Fibroblast of skin of back (primary cell): ENCODE data around the gene CLCN6.

Experiments
- DNase-seq: peaks from one replicate; pipeline ENCODE4 v3.0.0-alpha.2; 2013

The CLCN6 gene

DNA sequence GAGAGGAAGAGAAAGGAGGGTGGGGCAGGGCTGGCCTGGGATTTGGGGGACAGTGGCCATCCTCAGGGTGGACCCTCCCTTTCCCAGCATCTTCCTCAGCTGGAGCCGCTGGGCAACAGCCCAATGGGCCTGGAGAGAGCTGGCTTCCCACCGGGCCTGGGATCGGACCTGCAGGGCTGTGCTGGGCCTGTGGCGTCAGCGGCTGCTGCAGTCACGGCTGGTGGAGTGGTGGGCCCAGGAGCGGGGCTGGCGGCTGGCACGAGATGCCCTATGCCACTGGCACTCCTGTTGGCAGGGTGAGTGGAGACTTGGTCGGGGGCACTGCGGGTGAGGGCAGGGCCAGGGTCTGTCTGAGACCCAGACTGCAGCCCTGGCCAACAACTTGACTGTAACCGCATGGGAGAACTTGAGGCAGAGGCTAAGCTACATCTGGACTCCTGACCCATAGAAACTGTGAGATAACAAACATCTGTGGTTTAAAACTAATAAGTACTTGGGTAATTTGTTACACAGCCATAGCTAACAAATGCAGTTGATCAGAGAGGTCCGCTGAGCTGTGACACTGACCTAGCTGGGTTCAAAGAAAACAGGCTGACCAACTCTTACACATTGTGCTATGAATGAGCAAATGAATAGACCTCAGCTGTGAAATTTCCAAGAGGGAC, 26.1 kb upstream of the CLCN6 start:
- no peak for DNase-seq

DNA sequence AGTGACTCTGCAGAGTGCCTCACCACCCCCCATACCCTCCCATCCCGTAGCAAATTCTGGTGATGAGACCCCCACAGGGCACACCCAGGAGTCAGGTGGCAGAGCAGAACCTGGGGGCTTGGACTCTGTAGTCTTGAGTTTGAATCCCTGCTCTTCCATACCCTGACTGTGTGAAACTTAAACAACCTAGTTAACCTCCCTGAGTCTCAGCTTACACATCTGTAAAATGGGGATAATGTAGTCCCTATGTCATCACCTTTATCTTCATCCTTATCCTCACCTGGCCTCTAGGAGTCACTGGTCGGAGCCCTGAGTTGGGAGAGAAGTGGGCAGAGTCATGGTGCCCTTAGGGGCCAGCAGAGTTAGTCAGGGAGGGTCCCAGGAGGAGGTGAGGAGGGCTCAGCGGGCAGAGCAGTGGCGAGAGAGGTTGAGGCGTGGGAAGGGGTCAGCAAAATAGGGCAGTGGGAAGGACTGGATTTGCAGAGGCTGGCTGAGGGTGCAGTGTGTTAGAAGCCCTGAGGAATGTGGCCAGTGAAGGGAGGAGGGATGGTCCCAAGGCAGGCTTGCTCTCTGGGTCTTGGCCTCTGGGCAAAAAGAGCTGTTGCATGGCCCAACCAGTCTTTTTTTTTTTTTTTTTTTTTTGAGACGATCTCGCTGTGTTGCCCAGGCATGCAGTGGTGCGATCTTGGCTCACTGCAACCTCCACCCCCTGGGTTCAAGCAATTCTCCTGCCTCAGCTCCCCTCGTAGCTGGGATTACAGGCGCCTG, 25.4 kb upstream of the CLCN6 start:
- no peak for DNase-seq

DNA sequence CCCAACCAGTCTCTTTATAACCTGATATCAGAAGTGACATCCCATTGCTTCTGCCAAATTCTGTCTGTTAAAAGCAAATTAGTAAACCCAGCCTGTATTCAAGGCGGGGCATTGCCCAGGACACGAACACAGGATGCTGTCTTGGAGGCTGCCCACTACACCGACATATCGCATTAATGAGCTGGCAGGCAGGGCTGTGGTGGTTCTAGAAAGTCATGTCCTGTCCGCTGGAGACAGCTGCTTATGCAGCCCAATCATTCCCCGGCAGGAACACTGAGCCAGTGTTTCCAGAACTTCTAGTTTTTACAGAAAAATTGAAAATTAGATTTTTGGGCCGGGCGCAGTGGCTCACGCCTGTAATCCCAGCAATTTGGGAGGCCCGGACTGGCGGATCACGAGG, 24.7 kb upstream of the CLCN6 start:
- DNase-seq: no peak

DNA sequence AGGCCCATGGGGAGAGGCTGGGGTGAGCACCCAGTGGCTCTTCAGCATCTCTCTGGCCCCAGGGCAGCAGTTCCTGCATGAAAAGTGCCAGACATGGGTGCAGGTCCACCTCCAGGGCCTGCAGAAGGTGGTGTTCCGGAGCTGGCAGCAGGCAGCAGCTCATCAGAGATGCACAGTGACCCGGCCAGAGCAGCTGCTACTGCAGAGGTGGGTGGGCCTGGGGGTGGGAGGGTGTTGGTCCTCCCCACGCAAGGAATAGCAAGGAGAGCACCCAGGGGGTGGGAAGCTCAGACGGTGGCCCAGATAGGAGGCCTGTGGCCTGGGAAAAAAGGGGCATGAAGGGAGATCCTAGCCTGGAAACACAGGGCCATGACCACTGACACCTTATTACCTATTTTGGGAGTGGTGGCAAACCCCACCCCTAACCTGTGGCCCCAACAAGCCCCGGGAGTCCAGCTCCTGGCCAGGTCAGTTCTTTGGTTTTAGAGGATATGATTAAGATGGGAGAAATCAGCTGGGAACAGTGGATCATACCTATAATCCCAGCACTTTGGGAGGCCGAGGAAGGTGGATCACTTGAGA, 23.8 kb upstream of the CLCN6 start:
- no peak for DNase-seq

DNA sequence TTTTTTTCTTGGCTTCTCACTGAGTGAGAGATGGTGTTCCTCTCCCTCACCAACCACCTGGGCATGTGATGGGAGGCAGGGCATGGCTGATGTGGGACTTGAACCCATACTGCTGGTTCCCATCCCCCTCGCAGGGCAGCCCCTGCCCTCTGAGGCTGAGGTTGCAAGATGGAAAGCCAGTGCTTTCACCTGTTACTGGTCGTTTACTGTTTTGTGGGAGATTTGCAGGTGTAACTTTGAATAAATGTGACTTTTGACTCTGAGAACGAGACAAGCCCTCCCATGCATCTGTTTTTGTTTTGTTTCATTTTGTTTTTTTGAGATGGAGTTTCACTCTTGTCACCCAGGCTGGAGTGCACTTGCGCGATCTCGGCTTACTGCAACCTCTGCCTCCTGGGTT, 22.4 kb upstream of the CLCN6 start:
- DNase-seq: no peak

DNA sequence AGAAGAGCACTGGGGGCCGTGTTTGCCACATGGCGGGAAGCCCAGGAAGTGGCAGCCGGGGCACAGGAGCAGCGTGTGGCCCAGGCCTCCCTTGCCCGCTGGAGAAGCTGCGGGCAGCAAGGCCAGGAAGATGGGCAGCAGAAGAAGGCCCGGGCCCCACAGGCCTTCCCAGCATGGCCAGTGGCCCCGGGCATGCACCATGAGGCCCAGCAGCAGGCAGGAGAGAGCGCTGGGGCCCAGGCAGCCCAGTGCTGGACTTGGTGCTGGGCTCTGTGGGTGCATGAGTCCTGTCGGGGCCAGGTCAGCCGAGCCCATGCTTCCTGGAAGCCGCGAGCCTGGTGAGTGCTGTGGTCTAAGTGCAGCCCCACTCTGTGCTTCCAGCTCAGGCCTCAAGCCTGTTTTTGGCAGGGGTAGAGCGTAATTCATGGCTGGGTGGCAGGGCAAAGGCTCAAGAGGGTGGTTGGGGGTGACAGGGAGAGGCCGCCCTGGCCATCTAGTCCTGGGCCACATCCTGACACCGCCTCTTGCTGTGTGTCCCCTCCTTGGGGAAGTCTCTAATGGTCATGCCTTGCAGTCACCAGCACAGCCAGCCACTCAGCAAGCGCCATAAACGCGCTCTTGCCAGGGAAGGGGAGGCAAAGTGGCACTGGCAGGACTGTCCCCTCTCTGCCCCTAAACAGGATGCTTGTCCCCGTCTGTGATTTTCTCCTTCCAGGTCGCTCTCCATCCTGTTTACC, 21.6 kb upstream of the CLCN6 start:
- DNase-seq: no peak

DNA sequence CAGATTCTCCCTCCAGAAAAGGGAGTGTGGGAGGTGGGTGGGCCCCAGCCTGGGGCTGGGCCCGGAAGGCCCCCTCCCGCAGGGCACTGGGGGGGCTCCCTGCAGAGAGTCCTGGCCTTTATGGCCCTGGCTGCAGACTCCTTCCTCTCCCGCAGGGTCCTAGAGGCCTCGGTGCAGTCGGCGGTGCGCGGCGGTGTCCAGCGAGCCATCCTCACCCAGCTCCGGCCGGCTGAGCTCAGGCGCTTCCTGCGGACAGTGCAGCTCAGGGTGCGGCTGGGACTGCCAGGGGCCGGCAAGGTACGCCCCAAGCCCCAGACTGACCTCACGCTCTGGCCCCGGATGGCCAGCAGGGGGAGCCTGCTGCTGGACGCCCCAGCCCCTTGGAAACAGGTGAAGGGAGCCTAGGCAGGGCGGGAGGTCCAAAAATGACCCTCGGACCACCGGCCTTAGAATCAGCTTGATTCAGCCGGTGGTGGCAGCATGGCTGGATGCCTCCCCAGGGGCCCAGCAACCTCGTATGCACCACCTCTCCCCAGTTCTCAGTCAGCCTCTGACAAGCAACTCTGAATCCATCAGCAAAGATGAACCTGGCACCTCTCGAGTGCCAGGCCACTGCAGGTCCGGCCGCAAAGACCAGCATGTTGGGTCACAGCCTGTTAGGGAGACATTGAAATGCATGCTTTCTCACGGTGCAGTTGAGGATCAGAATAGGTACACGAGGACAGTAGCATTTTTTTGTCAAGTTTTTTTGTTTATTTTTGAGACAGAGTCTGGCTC, 20.8 kb upstream of the CLCN6 start:
- DNase-seq: no peak

DNA sequence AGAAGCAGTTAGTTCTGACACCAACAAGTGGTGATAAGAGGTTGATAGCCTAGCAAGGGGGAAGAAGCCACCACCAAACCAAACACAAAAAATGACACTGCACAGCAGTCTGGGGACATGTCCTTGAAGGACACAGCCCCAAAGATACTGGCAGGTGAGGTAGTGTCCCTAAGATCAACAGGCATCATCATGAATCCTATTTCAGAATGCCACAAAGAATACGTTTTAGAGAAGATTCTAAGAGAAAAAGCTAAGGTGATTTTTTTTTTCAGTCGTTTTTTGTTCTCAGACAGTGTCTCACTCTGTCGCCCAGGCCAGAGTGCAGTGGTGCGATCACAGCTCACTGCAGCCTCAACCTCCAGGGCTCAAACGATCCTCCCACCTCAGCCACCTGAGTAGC, 19.8 kb upstream of the CLCN6 start:
- no peak for DNase-seq

DNA sequence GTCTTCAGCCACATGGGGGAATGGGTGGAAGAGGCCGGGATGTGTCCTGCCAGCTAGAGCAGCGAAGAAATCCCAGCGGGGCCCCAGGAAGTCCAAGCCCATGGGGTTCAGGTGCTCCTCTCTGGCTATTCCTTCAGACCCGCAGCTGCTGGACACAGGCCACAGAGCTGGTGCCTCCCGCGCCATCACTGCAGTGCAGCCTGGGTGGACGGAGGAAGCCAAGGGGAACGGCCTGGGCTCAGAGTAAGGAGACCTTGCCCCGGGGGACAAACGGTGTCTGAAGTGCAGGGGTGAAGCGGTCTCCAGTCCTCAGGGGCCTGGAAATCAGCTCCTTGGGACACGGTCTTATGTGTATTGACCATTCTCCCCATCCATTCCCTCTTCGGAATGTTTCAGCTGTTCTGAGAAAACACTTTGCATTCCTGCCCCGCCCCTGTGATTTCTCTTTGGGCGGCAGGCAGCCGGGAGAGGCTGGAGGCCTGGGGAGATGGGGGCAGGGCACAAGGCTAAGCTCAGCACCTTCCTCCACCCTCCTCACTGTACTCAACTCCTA, 18.7 kb upstream of the CLCN6 start:
- DNase-seq: peak; percentile 67

DNA sequence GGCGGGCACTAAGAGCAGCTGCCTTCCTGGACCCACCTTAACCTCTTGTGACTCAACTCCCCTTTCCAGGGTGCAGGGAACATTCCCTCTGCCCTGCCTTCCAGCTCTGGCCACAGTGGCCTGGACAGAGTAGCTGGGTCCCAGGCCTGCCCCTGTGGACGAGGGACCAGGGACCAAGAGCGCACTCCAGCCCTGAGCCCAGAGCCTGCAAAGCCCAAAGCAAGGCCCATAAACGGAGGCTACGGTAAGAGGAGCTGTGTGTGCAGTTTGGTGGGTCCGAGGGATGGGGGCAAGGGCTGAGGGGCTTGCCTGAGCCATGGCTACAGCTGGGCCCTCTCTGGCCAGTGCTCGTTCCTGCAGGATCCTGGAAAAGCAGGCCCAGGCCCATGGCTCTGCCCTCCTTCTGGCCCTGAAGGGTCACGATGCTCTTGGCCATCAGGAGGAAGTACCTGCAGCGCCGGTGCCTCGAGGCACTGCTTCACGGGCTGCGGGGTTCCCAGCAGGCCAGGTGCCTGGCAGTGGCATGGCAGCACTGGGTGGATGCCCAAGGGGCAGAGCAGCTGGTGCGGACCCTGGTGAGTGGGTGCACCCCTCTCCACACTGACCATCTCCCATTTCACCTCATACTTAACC, 18.1 kb upstream of the CLCN6 start:
- no peak for DNase-seq

DNA sequence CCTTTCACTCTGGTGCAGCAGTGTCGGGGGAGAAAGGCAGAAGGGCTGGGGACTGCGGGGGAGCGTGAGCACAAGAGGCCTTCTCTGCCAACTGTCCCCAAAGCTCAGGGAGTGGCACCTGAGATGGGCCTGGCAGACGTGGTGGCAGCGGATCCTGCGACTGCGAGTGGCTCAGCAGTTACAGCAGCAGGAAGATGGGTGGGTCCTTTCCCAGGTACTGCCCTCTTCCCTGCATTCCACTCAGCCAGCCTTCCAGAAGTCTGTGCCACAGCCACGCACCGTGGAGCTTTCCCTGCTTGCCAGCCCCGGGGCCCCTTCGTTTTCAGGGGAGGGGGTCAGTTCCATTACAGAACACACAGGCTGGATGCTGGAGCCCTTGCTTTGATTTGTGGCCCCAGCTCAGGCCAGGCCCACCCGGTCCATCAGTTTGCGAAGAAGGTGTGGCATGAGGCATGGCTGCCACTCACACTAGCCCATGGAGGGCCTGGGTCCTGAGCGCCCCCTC, 17.4 kb upstream of the CLCN6 start:
- no peak for DNase-seq

DNA sequence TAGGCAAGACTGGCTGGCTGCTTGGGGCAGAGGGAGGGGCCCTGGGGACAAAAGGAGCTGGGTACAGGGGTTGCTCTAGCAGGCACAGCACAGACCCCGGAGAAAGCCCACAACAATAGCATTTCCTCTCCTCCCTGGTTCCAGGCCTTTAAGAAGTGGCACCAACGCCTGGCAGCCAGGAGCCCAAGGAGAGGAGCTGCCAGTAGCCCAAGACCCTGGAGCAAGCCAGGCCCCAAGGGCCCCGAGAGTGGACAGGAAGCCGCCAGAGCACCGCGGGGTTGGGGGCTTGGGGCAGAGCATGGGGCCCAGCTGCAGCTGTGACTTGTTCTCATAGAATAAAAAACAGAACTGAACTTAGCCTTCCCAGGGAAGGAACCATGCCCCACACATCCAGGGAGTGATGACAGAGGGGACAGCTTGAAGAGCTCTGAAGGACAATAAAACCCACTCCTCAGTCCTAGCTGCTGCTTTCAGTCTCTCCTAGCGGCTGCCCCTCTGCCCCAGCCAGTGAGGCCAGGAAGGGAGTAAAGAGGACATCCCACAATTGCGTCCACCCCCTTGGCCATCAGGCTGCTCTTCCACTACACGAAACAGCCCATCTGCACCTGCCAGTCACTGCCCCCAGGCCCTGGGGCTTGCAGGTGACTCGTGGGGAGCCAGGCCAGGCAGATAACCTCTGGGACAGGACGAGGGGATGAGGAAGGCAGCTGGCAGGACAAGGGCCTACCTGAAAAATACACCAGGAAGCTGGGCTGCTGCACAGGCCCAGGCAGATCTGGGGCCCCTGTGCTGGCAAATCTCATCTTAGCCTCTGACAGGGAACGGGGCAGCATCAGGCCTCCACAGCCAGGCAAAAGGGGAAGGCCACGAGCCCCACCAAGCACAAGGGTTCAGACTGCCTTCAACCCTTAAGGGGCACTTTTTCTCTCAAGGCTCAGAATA, 16.6 kb upstream of the CLCN6 start:
- no peak for DNase-seq

DNA sequence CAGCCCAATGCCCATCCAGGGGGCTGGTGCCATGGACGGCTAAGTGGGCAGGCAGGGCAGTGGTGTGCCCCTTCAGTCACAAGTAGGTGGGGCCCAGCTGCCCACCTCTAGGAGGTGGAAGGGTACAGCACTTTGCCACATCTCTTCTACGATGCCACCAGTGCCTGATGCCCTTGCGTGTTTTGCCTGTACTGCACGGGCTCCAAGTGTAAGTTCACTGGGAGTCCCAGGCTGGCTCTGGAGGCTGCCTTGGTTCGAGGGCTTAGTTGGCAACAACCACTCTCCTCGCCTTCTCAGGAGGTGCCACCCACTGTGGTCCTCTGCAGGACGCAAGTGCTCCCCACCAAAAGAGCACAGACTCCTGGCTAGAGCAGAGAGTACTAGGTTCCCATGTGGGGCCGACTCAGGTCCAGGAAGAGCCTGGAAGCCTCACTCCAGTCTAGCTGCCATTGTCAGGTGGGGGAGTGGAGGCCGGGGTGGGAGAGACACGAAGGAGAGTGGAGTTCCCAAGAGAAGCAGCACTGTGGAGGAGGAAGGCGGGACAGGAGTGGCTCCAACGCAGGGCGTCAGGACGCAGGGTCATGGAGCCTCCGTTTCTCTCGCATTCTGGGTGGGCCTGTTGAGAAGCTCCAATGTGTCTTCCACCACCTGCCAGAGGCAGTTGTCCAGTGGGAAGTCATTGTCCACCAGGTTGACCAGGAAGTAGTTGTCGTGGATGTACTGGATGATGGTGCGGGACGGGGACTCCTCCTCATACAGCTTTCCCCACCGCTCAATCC, 15.7 kb upstream of the CLCN6 start:
- DNase-seq: no peak

DNA sequence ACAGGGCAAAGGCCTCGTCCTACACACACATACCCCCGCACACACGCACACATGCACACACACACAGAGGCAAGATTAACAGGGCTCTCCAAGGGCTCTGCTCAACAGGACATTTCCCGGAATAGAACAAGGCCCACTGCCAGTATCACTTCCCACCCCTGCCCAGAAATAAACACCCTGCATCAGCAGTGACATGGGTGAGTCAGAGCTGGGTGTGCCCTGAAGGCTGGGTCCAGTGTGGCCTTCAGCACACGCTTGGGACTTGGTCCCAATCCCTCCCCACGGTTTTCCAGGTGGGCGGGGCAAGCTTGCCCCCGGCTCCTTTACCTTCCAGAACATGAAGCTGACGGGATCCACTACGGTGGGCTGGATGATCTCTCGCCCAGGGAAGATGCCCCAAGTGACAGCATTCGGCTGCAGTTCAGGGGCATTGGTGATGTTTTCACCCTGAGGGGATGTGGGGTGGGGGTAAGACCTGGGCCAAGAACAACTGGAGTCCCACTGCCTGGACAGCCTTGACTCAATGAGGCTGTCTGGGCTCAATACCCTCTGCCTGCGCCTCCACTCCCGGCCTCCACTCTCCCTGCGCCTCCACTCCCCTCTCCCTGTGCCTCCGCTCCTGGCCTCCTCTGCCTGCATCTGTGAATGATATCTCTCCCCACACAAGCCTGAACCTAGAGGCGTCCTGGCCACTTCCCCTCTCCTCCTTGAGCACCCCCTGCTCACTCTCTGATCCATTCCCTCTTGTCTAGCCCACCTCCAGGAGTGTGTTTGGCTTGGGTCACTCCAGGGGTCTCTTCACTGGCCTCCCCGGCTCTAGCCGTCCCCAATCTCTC, 14.9 kb upstream of the CLCN6 start:
- peak; percentile 84 for DNase-seq

DNA sequence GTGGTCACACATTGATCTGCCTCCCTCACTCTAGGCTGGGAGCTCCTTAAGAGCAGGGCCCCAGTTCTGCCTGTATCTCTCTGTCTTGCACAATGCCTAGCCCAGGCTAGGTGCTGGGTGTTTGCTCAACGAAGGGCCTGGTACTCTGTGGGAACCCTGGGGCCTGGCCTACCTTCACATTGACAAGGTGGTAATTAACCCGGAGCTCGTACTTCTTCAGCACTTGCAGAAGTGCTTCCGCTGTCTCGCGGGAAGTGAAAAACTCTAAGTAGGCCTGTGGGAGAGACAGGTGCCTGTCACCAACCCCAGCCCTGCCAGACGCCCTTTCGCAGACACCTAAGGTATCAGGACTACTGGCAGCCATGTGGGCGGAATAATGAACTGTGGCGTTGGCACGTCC, 13.9 kb upstream of the CLCN6 start:
- no peak for DNase-seq

DNA sequence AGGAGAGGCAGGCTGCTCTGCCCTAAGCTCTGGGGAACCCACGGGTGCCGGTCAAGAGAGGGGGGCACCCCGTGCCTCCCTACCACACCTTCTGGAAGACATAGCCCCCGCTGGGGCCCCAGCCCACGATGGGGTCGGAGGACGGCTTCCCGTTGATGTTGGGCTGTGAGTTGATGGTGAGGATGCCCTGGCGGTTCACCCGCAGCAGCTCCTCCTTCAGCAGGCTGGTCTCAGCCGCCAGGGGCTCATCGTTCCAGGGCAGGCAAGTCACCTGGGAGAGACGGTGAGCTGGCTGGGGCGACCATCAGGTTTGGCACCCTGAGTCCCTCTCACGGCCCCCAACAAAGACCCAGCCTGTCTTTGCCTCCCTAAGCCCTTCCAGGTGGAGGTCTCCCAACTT, 12.2 kb upstream of the CLCN6 start:
- no peak for DNase-seq

DNA sequence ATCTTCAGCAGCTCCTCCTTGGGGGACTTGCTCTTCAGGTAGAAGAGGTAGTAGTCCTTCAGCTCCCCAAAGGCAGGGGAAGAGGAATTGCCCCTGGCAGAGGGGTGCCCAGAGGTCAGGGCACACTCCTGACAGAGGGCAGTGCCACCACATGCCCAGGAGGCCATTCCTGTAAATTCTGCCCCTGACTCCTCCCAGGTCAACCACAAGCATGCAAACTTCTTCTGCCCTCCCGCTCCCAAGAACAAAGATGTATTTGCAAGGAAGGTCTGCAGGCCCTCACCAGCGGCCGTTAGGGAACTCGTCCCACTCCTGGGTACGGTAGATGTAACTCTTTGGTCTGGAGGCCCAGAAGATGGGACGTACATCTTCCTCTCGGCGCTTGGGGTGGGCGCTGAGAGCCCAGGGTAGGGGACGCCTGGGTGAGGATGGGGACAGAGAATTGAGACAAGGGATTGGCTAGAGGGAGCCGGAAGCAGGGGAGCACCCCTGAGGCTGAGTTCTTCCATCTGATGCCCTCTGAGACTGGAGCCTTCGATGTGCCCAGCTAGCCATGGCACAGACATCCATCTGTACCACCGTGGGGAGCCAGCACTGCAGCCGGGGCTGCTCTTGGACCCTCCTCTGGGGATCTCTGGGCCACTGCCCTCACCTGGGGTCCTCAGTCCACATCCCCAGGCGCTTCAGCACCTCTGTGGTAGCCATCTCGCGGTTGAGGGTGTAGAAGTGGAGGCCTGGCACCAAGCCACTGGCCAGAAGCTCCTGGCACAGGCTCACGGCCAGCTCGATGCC, 11.3 kb upstream of the CLCN6 start:
- no peak for DNase-seq
